Breast epithelium (tissue), 4 donors: ENCODE data around the gene WNT3. TPM values are rescaled to one million over a fixed set of nuclear protein-coding genes. Genes with fewer than 3 reads are reported as not detected.

Experiments used
- DNase-seq, 2 donors: peaks; one replicate each; pipeline ENCODE4 v3.0.0-alpha.2; 2019; ENCODE audit warnings: low spot score in 2 of 2
- H3K27ac ChIP-seq, 2 donors: fragments of 200-600 bp; sonication (generic) in 1 of 2; one replicate each; pipeline ENCODE4 v1.5.1; 2016 to 2019; ENCODE audit warnings: mild to moderate bottlenecking in 1 of 2
- H3K27me3 ChIP-seq, 2 donors: fragments of 200-600 bp; sonication (generic) in 1 of 2; one replicate each; pipeline versions ENCODE4 v1.5.1 to v1.6.0; 2017 to 2019; ENCODE audit warnings: control low read depth in 1 of 2, mild to moderate bottlenecking in 1 of 2
- H3K36me3 ChIP-seq: fragments of 200-600 bp; one replicate; pipeline ENCODE4 v1.5.1; 2019
- H3K4me1 ChIP-seq, 2 donors: fragments of 200-600 bp; sonication (generic); one replicate each; pipeline ENCODE4 v1.5.1; 2016 to 2019; ENCODE audit warnings: control low read depth in 1 of 2
- H3K4me3 ChIP-seq, 3 donors: fragments of 200-600 bp; sonication (generic); 1 replicate in 2 of 3; 2 replicates in 1 of 3; pipeline ENCODE4 v1.5.1; 2016 to 2019; ENCODE audit warnings: mild to moderate bottlenecking in 3 of 3, moderate library complexity in 2 of 3
- H3K9me3 ChIP-seq, 2 donors: fragments of 200-600 bp; sonication (generic) in 1 of 2; one replicate each; pipeline ENCODE4 v1.5.1; 2016 to 2019; ENCODE audit warnings: control low read depth in 1 of 2
- POLR2A ChIP-seq: fragments of 450-650 bp; IDR thresholded peaks from one replicate; pipeline ENCODE4 v1.6.1; 2016; ENCODE audit warnings: antibody characterized with exemption, mild to moderate bottlenecking, moderate library complexity
- POLR2AphosphoS5 ChIP-seq, 3 donors: sonication (generic); formaldehyde crosslinking; IDR thresholded peaks; one replicate each; pipeline ENCODE4 v1.6.1; 2017; ENCODE audit warnings: antibody characterized with exemption in 3 of 3
- intact Hi-C: fragments of 100-400 bp; cut with DNase I; formaldehyde crosslinking; loops from one replicate; pipeline ENCODE4 v1.15.1; 2023; ENCODE audit warnings: low total_unique reads
- total RNA-seq, 3 donors: library from RNA; depleted of rRNA; stranded (reverse); fragments of >200 nt; gene quantifications; one replicate each; pipeline ENCODE4 v1.1.0, GENCODE V29; 2016
- TF ChIP-seq, protein P1 (sequence below), 3 donors: fragments of 450-650 bp; IDR thresholded peaks; one replicate each; pipeline ENCODE4 v1.5.1; 2016 to 2017; ENCODE audit warnings: antibody characterized with exemption in 3 of 3, mild to moderate bottlenecking in 3 of 3, moderate library complexity in 3 of 3

Gene WNT3
- total RNA-seq, 3 donors from 2014 or later = 0.48 to 2.9 (median 1.6) TPM

DNA sequence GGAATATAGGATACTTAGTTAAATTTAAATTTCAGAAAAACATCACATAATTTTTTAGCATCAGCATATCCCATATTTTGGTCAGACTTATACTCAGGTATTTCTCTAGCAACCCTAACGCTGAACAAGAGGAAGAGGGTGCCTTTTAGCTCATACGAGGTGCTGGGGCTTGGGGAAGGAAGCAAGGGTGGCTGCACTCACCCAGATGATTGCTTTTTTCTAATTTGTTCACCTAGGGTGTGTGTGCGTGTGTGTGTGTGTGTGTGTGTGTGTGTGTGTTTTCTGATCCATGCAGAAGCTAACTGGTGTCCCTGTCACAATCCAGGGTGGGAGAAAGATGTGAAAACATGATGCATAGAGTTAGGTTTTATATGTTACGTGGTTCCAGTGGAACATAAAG, 81.2 kb downstream of the WNT3 start:
- Histone ChIP-seq H3K4me1 (no peaks in the 10 kb centered on the region), H3K9me3 (no peaks in the 10 kb centered on the region), H3K36me3 (no peaks in the 10 kb centered on the region), H3K27ac (no peak overlapping the region), H3K4me3 (no peak overlapping the region), H3K27me3 (no peaks in the 10 kb centered on the region)
- intact Hi-C loops = no loop called here
- DNase-seq = no peak
- TF ChIP-seq, protein P1, sequence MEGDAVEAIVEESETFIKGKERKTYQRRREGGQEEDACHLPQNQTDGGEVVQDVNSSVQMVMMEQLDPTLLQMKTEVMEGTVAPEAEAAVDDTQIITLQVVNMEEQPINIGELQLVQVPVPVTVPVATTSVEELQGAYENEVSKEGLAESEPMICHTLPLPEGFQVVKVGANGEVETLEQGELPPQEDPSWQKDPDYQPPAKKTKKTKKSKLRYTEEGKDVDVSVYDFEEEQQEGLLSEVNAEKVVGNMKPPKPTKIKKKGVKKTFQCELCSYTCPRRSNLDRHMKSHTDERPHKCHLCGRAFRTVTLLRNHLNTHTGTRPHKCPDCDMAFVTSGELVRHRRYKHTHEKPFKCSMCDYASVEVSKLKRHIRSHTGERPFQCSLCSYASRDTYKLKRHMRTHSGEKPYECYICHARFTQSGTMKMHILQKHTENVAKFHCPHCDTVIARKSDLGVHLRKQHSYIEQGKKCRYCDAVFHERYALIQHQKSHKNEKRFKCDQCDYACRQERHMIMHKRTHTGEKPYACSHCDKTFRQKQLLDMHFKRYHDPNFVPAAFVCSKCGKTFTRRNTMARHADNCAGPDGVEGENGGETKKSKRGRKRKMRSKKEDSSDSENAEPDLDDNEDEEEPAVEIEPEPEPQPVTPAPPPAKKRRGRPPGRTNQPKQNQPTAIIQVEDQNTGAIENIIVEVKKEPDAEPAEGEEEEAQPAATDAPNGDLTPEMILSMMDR (IDR thresholded peaks at IDR 0.05) = no peak
- no peak for TF ChIP-seq POLR2AphosphoS5 (IDR thresholded peaks at IDR 0.05)
- TF ChIP-seq POLR2A = no peak

DNA sequence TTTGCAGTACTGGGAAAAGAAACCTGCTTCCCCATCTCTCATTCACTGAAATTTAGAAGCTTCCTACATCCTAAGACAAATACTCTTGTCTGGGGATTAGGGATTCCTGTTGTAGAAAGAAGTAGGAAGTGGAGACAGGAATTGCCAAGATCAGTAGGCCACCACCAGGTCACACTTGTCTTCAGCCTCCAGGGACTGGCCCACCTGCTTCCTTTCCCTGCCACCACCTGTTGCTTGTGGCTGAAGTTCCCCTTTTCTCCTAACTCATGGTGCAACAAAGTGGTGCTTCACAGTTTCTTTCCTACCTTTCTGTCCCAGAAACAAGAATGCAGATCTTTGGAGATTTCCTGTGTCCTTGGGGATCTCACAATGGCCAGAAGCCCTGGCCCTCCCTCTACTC, 82.4 kb downstream of the WNT3 start:
- no peak for DNase-seq
- no peak overlapping the region for H3K4me3 ChIP-seq
- no peaks in the 10 kb centered on the region for H3K36me3 ChIP-seq
- H3K27ac ChIP-seq = no peak overlapping the region
- no peak for TF ChIP-seq POLR2A
- TF ChIP-seq, protein P1 (IDR thresholded peaks at IDR 0.05) = no peak
- TF ChIP-seq POLR2AphosphoS5 (IDR thresholded peaks at IDR 0.05) = no peak
- no peaks in the 10 kb centered on the region for H3K4me1 ChIP-seq
- no peaks in the 10 kb centered on the region for H3K9me3 ChIP-seq
- H3K27me3 ChIP-seq = no peaks in the 10 kb centered on the region
- intact Hi-C loops = no loop called here

DNA sequence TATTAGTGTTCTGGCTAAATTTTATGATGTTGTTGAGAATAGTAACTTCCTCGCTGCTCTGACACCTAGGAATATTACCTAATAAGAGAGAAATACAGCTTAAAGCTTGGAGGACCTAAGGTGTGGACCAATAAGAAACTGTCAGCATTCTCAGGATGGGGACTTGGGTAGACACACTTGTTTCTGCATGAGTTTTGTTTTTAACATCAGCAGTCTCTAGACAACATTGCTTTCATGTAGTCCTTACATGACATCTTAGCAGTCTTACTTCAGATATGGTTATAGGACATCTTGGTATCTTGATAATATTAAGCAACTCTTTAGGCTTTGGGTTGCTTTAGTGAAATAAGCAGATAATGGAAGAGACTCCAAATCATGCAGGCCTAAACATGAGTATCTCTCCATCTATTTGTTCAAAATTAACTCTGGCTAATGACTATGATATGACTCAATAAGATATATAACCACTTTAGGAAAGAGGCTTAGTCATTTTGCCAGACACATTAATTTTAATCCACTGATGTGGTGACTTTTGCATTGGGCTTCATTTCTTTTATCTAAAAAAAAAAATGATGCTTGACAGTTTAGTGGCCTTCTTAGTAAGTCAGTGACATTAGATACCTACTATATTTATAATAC, 84.5 kb downstream of the WNT3 start:
- no peaks in the 10 kb centered on the region for H3K9me3 ChIP-seq
- TF ChIP-seq POLR2A (no peak), POLR2AphosphoS5 (IDR thresholded peaks at IDR 0.05) (no peak)
- TF ChIP-seq, protein P1 (IDR thresholded peaks at IDR 0.05) = no peak
- H3K4me3 ChIP-seq = no peak overlapping the region
- no peak for DNase-seq
- intact Hi-C loops = no loop called here
- H3K27ac ChIP-seq = no peak overlapping the region
- no peaks in the 10 kb centered on the region for H3K27me3 ChIP-seq
- no peaks in the 10 kb centered on the region for H3K4me1 ChIP-seq
- H3K36me3 ChIP-seq = no peaks in the 10 kb centered on the region

DNA sequence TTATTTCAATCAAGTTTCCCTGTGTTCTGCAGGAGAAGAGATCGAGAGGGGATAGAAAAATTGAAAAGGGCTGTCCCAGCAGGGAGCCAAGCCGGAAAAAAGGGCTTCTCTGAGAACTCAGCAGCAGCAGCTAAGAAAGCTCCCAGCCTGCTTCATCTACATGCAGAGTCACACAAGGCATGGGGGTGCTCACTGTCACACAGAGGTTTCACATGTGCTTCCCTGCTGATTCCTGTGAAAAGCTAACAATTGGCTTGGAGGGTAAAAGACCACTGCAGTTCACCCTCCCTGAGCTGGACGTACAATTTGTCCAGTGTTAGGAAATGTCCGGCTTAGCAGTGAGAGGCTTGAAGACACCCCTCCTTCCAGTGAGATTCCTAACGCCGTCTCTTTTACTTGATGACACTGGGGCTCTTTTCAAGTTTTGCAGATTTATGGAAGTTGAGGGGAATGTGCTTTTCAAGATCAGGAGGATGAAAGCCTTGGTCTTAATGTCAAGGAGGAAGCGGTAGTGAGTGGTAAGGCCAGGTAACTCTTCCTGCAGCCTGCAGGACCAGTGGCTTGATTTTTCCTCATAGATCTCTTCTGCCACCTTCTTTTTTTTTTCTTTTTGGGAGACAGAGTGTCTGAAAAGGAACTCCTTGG, 85.6 kb downstream of the WNT3 start:
- H3K4me1 ChIP-seq = no peaks in the 10 kb centered on the region
- TF ChIP-seq POLR2AphosphoS5 (IDR thresholded peaks at IDR 0.05) (no peak), POLR2A (no peak)
- TF ChIP-seq, protein P1 (IDR thresholded peaks at IDR 0.05) = no peak
- no peak for DNase-seq

DNA sequence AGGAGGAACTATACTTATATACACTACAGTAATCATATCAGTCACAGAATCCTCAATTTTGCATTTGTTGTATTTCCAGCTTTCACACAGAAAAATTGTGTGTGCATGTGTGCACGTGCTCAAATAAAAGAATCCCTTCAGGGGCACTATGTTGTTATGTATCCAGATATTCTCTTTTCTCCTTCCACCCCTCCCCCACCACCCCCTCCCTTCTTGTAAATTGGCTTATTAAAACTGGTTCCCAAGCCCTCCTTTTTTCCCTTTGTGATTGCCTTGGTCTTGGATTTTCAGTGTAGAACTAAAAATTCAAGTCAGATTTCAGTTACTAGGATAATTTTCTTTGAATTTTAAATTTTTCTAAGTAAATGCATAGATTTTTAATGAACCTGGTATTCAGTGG, 86.3 kb downstream of the WNT3 start:
- no peak overlapping the region for H3K27ac ChIP-seq
- no peak for DNase-seq
- H3K9me3 ChIP-seq = no peaks in the 10 kb centered on the region
- H3K36me3 ChIP-seq = no peaks in the 10 kb centered on the region
- no peak overlapping the region for H3K4me3 ChIP-seq
- TF ChIP-seq POLR2A (no peak), POLR2AphosphoS5 (IDR thresholded peaks at IDR 0.05) (no peak)
- TF ChIP-seq, protein P1 (IDR thresholded peaks at IDR 0.05) = no peak
- no peaks in the 10 kb centered on the region for H3K4me1 ChIP-seq
- intact Hi-C loops = no loop called here
- no peaks in the 10 kb centered on the region for H3K27me3 ChIP-seq

More for the DNA sequence above, 85.6 kb downstream of the WNT3 start:
- intact Hi-C loops = no loop called here
- H3K36me3 ChIP-seq = no peaks in the 10 kb centered on the region
- no peak overlapping the region for H3K27ac ChIP-seq
- no peak overlapping the region for H3K4me3 ChIP-seq
- H3K9me3 ChIP-seq = no peaks in the 10 kb centered on the region
- no peaks in the 10 kb centered on the region for H3K27me3 ChIP-seq
